Tibial nerve (tissue), 4 donors: ENCODE data around the gene TCAP. TPM values are rescaled to one million over a fixed set of nuclear protein-coding genes. Genes with fewer than 3 reads are reported as not detected.

Experiments
- DNase-seq, 2 donors: peaks; one replicate each; pipeline ENCODE4 v3.0.0-alpha.2; 2019; ENCODE audit warnings: low spot score in 2 of 2
- H3K27ac ChIP-seq, 4 donors: fragments of 200-600 bp; sonication (generic) in 3 of 4; one replicate each; pipeline ENCODE4 v1.5.1; 2017 to 2019; ENCODE audit warnings: mild to moderate bottlenecking in 1 of 4
- H3K27me3 ChIP-seq, 2 donors: fragments of 200-600 bp; sonication (generic) in 1 of 2; one replicate each; pipeline versions ENCODE4 v1.5.1 to v1.6.0; 2017 to 2019
- H3K36me3 ChIP-seq, 3 donors: fragments of 200-600 bp; sonication (generic); one replicate each; pipeline ENCODE4 v1.5.1; 2018 to 2019
- H3K4me1 ChIP-seq, 4 donors: fragments of 200-600 bp; sonication (generic) in 3 of 4; one replicate each; pipeline ENCODE4 v1.5.1; 2017 to 2019
- H3K4me3 ChIP-seq, 4 donors: fragments of 200-600 bp; sonication (generic) in 3 of 4; one replicate each; pipeline ENCODE4 v1.5.1; 2017 to 2019; ENCODE audit warnings: mild to moderate bottlenecking in 1 of 4, moderate library complexity in 1 of 4
- H3K9me3 ChIP-seq, 4 donors: fragments of 200-600 bp; sonication (generic) in 3 of 4; one replicate each; pipeline ENCODE4 v1.5.1; 2017 to 2019
- EP300 ChIP-seq, 2 donors: sonication (generic); formaldehyde crosslinking; IDR thresholded peaks; one replicate each; pipeline ENCODE4 v1.6.1; 2017; ENCODE audit warnings: antibody characterized with exemption in 2 of 2, mild to moderate bottlenecking in 1 of 2
- POLR2A ChIP-seq, 2 donors: fragments of 450-650 bp; IDR thresholded peaks; one replicate each; pipeline ENCODE4 v1.6.1; 2017; ENCODE audit warnings: antibody characterized with exemption in 2 of 2, mild to moderate bottlenecking in 2 of 2, moderate library complexity in 2 of 2
- WGBS, 2 donors: methylation state at CpG; one replicate each; pipeline ENCODE4 v1.1.5; 2018; 5-methylcytosine and 5-hydroxymethylcytosine counted together
- total RNA-seq, 4 donors: library from RNA; depleted of rRNA; stranded (reverse); fragments of >200 nt; gene quantifications; one replicate each; pipeline ENCODE4 v1.1.0, GENCODE V29; 2016
- TF ChIP-seq, protein P1 (sequence below), 5 experiments: fragments of 200-600 bp in 3 of 5; fragments of 450-650 bp in 2 of 5; sonication (generic) in 3 of 5; IDR thresholded peaks; one replicate each; pipeline ENCODE4 v1.5.1; 2016 to 2019; ENCODE audit warnings: antibody characterized with exemption in 5 of 5, mild to moderate bottlenecking in 3 of 5, moderate library complexity in 2 of 5

Gene TCAP
- total RNA-seq, 4 donors from 2014 or later: 0.30 to 5.5 (median 0.61) TPM

DNA sequence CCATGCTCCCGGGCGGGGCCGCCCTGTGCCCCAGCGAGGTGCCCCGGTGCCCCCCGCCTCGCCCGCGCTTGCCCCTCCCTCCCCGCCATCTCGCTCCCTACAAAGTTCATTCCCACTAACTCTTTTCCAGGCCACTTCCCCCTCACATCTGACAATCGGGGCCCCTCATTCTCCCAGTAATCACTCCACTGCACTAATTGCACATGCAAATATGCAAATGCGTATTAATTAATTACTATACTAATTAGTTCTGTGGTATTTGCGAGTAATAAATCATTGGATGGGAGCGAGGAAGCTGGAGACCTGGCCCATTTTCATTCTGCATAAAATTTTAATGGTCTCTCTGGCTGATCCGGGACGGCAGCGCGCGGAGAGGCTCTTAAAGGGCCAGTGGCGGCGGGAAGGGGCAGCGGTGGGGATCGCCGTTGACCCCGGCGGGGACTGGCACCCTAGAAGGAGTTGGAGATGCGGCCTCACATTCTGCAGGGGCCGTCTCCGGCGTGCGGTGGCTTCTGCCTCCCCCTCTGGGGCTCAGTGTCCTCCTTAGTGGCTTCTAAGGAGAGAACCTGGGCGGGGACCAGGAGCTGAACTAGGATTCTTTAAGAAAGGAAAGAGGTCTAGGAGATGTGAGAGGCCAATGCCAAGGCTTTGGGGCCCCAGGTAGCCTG lies 46.8 kb upstream of the TCAP start:
- no peak for TF ChIP-seq EP300 (IDR thresholded peaks at IDR 0.05)
- TF ChIP-seq, protein P1, sequence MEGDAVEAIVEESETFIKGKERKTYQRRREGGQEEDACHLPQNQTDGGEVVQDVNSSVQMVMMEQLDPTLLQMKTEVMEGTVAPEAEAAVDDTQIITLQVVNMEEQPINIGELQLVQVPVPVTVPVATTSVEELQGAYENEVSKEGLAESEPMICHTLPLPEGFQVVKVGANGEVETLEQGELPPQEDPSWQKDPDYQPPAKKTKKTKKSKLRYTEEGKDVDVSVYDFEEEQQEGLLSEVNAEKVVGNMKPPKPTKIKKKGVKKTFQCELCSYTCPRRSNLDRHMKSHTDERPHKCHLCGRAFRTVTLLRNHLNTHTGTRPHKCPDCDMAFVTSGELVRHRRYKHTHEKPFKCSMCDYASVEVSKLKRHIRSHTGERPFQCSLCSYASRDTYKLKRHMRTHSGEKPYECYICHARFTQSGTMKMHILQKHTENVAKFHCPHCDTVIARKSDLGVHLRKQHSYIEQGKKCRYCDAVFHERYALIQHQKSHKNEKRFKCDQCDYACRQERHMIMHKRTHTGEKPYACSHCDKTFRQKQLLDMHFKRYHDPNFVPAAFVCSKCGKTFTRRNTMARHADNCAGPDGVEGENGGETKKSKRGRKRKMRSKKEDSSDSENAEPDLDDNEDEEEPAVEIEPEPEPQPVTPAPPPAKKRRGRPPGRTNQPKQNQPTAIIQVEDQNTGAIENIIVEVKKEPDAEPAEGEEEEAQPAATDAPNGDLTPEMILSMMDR (IDR thresholded peaks at IDR 0.05): no peak
- no peak for TF ChIP-seq POLR2A (IDR thresholded peaks at IDR 0.05)
- no peak for DNase-seq
- Histone ChIP-seq H3K4me1 (peaks cover 0 to 33% (median 11%) of the 10 kb centered on the region in 4 donors), H3K4me3 (peak overlapping the region; percentile 29 to 52 (median 42)), H3K27ac (peak overlapping the region in 3 of 4 donors; percentile 23 to 60 (median 49)), H3K27me3 (peaks cover 0 to 21% of the 10 kb centered on the region in 2 donors), H3K9me3 (no peaks in the 10 kb centered on the region), H3K36me3 (no peaks in the 10 kb centered on the region)
- 2 to 3% methylated on average over 33 of the region's 33 CpGs for WGBS, 2 donors

GRCh38 chr17:39618956-39619785 lies 46.0 kb upstream of the TCAP start:
- Histone ChIP-seq H3K36me3 (no peaks in the 10 kb centered on the region), H3K27me3 (peaks cover 0 to 17% of the 10 kb centered on the region in 2 donors), H3K4me1 (peaks cover 0 to 40% (median 14%) of the 10 kb centered on the region in 4 donors), H3K4me3 (peak overlapping the region in 1 of 4 donors; percentile 52), H3K27ac (no peak overlapping the region), H3K9me3 (no peaks in the 10 kb centered on the region)
- TF ChIP-seq EP300 (IDR thresholded peaks at IDR 0.05) (no peak), POLR2A (IDR thresholded peaks at IDR 0.05) (no peak)
- TF ChIP-seq, protein P1 (IDR thresholded peaks at IDR 0.05): no peak
- WGBS, 2 donors: 51% methylated on average over 13 of the region's 13 CpGs
- DNase-seq: no peak

GRCh38 chr17:39619786-39620101 lies 45.4 kb upstream of the TCAP start:
- H3K4me1 ChIP-seq: peaks cover 0 to 41% (median 14%) of the 10 kb centered on the region in 4 donors
- WGBS, 2 donors: 71 to 77% methylated on average over 1 of the region's 1 CpG

GRCh38 chr17:39621523-39622379 lies 43.4 kb upstream of the TCAP start:
- H3K4me3 ChIP-seq: no peak overlapping the region
- H3K9me3 ChIP-seq: no peaks in the 10 kb centered on the region
- H3K27ac ChIP-seq: no peak overlapping the region
- peaks cover 0 to 60% (median 22%) of the 10 kb centered on the region in 4 donors for H3K4me1 ChIP-seq
- WGBS, 2 donors: 11 to 12% methylated on average over 16 to 23 of the region's 26 CpGs
- no peaks in the 10 kb centered on the region for H3K36me3 ChIP-seq
- TF ChIP-seq EP300 (IDR thresholded peaks at IDR 0.05) (peak in 1 of 2 donors; percentile 47), POLR2A (IDR thresholded peaks at IDR 0.05) (no peak)
- TF ChIP-seq, protein P1 (IDR thresholded peaks at IDR 0.05): peak; percentile 98 to 100 (median 99)
- H3K27me3 ChIP-seq: peaks cover 1 to 29% of the 10 kb centered on the region in 2 donors
- peak; percentile 84 to 96 for DNase-seq

More at GRCh38 chr17:39619786-39620101, 45.4 kb upstream of the TCAP start:
- Histone ChIP-seq H3K27ac (no peak overlapping the region), H3K9me3 (no peaks in the 10 kb centered on the region), H3K27me3 (peaks cover 0 to 14% of the 10 kb centered on the region in 2 donors), H3K4me3 (no peak overlapping the region), H3K36me3 (no peaks in the 10 kb centered on the region)
- TF ChIP-seq, protein P1 (IDR thresholded peaks at IDR 0.05): no peak
- TF ChIP-seq POLR2A (IDR thresholded peaks at IDR 0.05) (no peak), EP300 (IDR thresholded peaks at IDR 0.05) (no peak)
- DNase-seq: no peak
